ENCODE measurements around the gene PARP15. TPM values are rescaled to one million over a fixed set of nuclear protein-coding genes. Genes with fewer than 3 reads are reported as not detected.

Gene PARP15
- polyA plus RNA-seq, 1 donor (not counting 4 experiments of a cell fraction or from before 2014, with no cell fraction given): 0.25 TPM

DNA sequence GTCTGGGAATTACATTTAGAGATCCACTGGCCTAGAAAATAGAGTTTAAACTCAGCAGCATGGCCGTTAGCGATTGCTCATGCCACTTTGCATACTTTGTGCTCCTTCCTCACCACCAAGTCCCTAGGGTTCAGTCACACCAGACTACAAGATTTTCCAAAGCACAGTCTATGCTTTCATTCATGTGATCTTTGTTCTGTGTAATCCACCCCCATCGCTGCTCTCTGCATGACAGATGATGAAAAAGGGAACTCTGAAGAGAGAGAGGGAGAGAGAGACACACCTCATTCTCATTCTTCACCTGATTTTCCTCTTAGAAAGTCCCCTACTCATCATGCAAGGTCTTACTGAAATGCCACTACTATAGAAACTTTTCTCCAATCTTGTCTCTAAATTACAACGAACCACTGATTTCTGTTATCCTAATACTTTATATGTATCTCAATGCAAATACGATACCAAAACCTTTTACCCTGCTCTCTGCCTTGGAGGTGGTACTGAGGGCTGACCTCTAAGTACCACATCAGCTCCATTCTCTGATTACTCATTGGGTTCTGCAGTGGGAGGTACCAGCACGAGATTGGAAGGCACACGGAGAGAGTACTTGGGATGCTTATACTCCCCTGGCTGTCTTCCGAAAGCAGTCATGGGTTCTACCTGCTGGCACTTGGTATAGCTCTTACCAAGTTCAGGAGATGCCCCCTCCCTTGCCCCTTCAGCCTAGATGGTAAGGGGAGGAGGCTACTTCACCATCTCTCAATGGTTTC, 1.1 kb upstream of the PARP15 start:
- dilution Hi-C loops (cut with MboI; ENCODE audit: extremely low pct_ligation_motif_present, low sequenced_read_pairs): no loop called here
- DNase-seq (ENCODE audit: low read depth, low spot score) (no peak), FAIRE-seq (no peak)

DNA sequence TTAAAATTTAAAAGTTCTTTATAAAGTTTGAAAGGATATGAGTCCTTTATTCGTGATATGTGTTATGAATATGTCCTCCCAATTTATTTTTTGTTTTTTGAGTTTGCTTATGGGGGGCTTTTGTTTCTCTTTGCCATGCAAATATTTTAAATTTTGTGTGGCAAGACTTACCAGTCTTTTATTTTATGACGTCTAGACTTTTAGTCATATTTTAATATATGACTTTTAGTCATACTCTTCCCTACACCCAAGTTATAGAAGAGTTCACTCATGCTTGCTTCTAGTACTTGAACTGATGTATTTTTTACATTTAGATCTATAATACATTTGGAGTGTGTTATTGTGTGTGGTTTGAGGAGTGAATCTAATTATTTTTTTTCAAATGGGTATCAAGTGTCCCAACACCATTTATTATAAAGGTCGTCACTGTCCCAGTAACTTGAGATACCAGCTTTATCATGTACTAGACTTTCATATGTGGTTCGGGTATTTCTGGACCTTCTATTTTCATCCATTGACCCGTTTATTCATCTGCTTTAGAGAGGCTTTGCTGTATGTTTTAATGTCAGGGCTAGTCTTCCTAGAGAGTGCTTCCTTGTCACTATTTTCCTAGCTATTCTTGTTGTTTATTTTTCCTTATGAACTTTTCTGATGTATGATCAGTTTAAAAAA, 755 bp downstream of the PARP15 start:
- Histone ChIP-seq H3K9ac (ENCODE audit: control insufficient read depth, extremely low read depth, insufficient read depth, low read length) (peak overlapping the region; percentile 44), H3K4me3 (ENCODE audit: control insufficient read depth in 2 of 3, extremely low read depth in 1 of 3, insufficient read depth in 2 of 3, low read depth in 1 of 3, low read length in 3 of 3) (peak overlapping the region in 1 of 3 experiments; percentile 28), H3K9me3 (ENCODE audit: control insufficient read depth, low read depth, low read length) (peaks cover 2% of the 10 kb centered on the region), H2AFZ (ENCODE audit: control insufficient read depth, low read length) (no peak overlapping the region), H3K27me3 (ENCODE audit: control insufficient read depth, extremely low read depth, insufficient read depth, low read length) (no peaks in the 10 kb centered on the region), H3K36me3 (ENCODE audit: control insufficient read depth in 2 of 2, extremely low read depth in 1 of 2, insufficient read depth in 2 of 2, low read length in 2 of 2) (peaks cover 0 to 2% of the 10 kb centered on the region in 2 experiments), H3K9me1 (ENCODE audit: control insufficient read depth, extremely low read depth, insufficient read depth, low read length) (no peaks in the 10 kb centered on the region), H3K4me1 (ENCODE audit: control insufficient read depth, extremely low read depth, insufficient read depth, low read length) (peaks cover 4% of the 10 kb centered on the region), H4K20me1 (ENCODE audit: control insufficient read depth, extremely low read depth, insufficient read depth, low read length) (no peaks in the 10 kb centered on the region), H3K27ac (ENCODE audit: control insufficient read depth, insufficient read depth, low read length) (no peak overlapping the region), H3K4me2 (ENCODE audit: control insufficient read depth, extremely low read depth, insufficient read depth, low read depth, low read length) (peak overlapping the region; percentile 54), H3K79me2 (ENCODE audit: control insufficient read depth, insufficient read depth, low read length) (no peaks in the 10 kb centered on the region)
- no peak for TF ChIP-seq EZH2 (IDR thresholded peaks at IDR 0.05; ENCODE audit: low read length)
- TF ChIP-seq, protein P1, sequence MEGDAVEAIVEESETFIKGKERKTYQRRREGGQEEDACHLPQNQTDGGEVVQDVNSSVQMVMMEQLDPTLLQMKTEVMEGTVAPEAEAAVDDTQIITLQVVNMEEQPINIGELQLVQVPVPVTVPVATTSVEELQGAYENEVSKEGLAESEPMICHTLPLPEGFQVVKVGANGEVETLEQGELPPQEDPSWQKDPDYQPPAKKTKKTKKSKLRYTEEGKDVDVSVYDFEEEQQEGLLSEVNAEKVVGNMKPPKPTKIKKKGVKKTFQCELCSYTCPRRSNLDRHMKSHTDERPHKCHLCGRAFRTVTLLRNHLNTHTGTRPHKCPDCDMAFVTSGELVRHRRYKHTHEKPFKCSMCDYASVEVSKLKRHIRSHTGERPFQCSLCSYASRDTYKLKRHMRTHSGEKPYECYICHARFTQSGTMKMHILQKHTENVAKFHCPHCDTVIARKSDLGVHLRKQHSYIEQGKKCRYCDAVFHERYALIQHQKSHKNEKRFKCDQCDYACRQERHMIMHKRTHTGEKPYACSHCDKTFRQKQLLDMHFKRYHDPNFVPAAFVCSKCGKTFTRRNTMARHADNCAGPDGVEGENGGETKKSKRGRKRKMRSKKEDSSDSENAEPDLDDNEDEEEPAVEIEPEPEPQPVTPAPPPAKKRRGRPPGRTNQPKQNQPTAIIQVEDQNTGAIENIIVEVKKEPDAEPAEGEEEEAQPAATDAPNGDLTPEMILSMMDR (optimal IDR thresholded peaks at IDR 0.05 in 1 of 3, IDR thresholded peaks at IDR 0.05 in 1 of 3, conservative IDR thresholded peaks at IDR 0.05 in 1 of 3; ENCODE audit: extremely low read depth in 1 of 3, insufficient read depth in 2 of 3, low read length in 3 of 3): no peak
- dilution Hi-C loops (cut with MboI; ENCODE audit: extremely low pct_ligation_motif_present, low sequenced_read_pairs): no loop called here
- DNase-seq (ENCODE audit: low read depth, low spot score) (no peak), FAIRE-seq (no peak)

More for the DNA sequence above, 1.1 kb upstream of the PARP15 start:
- no peak overlapping the region for H3K4me3 ChIP-seq (ENCODE audit: control insufficient read depth in 2 of 3, extremely low read depth in 1 of 3, insufficient read depth in 2 of 3, low read depth in 1 of 3, low read length in 3 of 3)
- H3K4me1 ChIP-seq (ENCODE audit: control insufficient read depth, extremely low read depth, insufficient read depth, low read length): peaks cover 11% of the 10 kb centered on the region
- H3K27ac ChIP-seq (ENCODE audit: control insufficient read depth, insufficient read depth, low read length): no peak overlapping the region
- no peaks in the 10 kb centered on the region for H3K9me1 ChIP-seq (ENCODE audit: control insufficient read depth, extremely low read depth, insufficient read depth, low read length)
- H3K79me2 ChIP-seq (ENCODE audit: control insufficient read depth, insufficient read depth, low read length): no peaks in the 10 kb centered on the region
- H3K9ac ChIP-seq (ENCODE audit: control insufficient read depth, extremely low read depth, insufficient read depth, low read length): no peak overlapping the region
- H4K20me1 ChIP-seq (ENCODE audit: control insufficient read depth, extremely low read depth, insufficient read depth, low read length): no peaks in the 10 kb centered on the region
- H3K27me3 ChIP-seq (ENCODE audit: control insufficient read depth, extremely low read depth, insufficient read depth, low read length): no peaks in the 10 kb centered on the region
- H3K4me2 ChIP-seq (ENCODE audit: control insufficient read depth, extremely low read depth, insufficient read depth, low read depth, low read length): no peak overlapping the region
- H3K9me3 ChIP-seq (ENCODE audit: control insufficient read depth, low read depth, low read length): no peaks in the 10 kb centered on the region
- H3K36me3 ChIP-seq (ENCODE audit: control insufficient read depth in 2 of 2, extremely low read depth in 1 of 2, insufficient read depth in 2 of 2, low read length in 2 of 2): peaks cover 0 to 7% of the 10 kb centered on the region in 2 experiments
- TF ChIP-seq, protein P1 (optimal IDR thresholded peaks at IDR 0.05 in 1 of 3, IDR thresholded peaks at IDR 0.05 in 1 of 3, conservative IDR thresholded peaks at IDR 0.05 in 1 of 3; ENCODE audit: extremely low read depth in 1 of 3, insufficient read depth in 2 of 3, low read length in 3 of 3): no peak
- TF ChIP-seq EZH2 (IDR thresholded peaks at IDR 0.05; ENCODE audit: low read length): no peak
- no peak overlapping the region for H2AFZ ChIP-seq (ENCODE audit: control insufficient read depth, low read length)

Data from keratinocyte (primary cell).